Measurements from ENCODE around the gene CACNB4.
"Not testable (repeated sequence)": the region's sequence is repeated elsewhere in the genome, so short reads cannot be mapped to it uniquely, and the experiment has no call there.

The CACNB4 gene

DNA sequence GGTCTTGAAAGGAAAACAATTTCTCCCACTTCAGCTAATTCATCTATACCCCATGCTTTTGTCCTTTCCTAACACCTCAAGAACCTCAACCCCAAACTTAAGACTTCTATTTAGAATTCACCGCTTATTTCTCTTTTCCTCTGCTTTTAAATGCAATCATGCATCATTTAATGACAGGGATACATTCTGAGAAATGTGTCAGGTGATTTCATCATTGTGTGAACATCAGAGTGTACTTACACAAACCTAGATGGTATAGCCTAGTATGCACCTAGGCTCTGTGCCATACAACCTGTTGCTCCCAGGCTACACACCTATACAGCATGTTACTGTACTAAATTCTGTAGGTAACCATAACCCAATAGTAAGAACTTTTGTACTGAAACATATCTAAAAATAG lies 293.5 kb downstream of the CACNB4 start:
- no peak for DNase-seq

DNA sequence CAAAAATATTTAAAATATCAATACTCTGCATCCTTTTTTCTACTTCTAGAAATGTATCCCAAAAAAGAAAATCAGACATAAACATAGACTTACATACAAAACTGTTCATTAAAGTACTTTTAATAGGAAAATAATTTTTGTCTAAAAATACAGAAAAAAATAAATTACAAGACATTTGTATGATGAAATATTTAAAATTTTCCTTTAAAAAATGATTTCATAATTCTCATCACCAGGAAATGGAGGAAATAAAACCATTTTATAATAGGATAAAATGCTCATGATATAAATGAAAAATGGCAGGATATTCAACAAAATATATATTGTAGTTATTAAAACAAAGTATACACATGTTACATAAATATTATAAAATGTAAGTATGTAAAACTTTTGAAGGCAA lies 295.0 kb downstream of the CACNB4 start:
- DNase-seq, result no peak

DNA sequence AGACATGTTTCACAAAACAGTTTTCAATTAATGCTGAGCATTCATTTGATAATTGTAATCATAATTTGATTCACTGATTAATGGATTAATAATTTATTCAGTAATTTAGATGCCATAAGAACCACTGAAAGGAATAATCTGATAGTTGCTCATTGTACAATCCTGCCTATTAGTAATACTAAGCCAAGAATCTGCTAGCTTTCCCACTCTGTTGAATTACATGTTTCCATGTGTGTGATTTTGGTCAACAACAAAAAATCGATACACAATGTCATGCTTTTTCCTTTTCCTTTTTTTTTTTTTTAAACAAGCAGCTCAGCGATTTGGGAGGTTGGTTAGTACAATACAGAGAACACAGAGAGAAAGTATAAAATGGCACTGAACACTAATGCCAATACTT lies 296.5 kb downstream of the CACNB4 start:
- no peak for DNase-seq

DNA sequence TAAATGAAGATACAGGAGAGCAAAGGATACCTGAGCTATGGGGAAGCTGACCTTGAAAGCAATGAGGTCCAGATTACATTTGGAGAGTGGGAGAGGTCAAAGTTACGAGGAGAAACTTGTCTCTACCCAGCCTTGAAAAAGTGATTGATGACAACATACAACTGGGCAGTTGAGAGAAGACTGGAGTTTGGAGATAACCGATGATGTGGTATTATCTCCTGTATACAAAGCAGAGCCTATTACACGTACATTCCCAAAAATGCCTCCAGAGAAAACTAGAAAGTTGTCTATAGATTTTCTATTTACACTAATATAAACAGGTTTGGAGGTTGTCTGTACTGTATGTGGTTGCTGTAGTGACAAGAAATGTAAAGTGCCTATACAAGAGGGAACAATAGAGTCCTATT lies 299.0 kb downstream of the CACNB4 start:
- no peak for DNase-seq

DNA sequence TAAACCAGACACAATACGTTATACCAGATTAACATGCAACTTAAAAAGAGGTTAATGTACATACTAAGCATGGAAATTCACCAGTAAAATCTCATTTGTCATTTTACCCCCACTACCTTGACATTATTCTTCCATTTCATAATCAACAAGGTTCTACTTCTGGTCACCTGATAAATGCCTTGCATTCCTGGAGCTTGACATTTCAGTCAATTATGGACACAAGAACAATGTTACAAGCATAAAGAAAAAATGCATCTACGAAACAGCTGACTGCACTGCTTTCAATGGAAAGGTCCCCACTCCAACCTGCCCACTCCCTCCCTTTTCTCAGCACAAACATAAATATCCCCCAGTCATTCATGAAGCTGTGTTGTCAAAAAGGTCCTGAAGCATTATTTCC lies 302.1 kb downstream of the CACNB4 start:
- DNase-seq, result no peak

DNA sequence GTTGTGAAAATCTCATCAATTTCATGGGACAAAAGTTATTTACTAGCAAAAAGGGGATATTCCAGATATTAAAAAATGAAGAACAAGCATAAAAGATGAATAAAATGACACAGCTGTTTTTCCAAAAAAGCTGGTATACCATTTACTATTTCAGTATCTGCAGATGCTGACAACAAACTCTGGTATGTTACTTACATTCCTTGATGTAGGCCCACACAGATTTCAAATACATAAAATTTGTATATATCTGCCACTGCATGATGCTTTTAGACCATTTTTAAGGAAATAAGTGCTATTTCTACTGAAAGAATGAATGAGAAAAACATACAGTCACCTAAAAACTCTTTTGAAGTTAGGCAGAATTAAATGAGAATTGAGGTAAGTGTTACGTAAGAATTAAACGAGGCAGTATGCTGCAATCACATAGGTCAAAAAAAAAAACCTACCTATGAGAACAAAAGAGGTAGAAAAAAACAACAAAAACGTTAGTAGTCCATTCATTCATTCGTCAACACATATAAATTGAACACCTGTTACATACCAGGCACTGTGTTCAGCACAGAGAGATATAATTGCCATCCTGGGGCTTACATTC lies 303.1 kb downstream of the CACNB4 start:
- DNase-seq, result no peak

DNA sequence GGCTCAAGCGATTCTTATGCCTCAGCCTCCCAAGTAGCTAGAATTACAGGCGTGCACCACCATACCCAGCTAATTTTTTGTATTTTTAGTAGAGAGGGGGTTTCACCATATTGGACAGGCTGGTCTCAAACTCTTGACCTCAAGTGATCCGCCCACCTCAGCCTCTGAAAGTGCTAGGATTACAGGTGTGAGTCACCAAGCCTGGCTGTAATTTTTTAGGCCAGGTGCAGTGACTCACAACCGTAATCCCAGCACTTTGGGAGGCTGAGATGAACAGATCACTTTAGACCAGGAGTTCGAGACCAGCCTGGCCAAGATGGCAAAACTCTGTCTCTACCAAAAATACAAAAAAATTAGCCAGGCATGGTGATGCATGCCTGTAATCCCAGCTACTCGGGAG lies 304.4 kb downstream of the CACNB4 start:
- DNase-seq, result not testable (repeated sequence)

DNA sequence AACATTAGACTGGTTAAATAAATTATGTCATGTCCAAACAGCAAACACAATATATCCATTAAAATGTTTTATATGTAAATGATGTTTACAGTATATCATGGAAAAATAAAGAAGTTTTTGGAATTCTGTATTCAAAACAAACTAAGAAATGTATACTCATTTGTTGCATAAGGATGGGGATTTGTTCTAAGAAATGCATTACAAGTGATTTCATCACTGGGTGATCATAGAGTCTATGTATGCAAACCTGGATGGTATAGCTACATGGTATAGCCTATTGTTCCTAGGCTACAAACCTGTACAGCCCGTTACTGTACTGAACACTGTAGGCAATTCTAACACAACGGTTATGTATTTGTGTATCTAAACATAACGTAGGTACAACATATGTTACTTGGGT lies 305.7 kb downstream of the CACNB4 start:
- no peak for DNase-seq

DNA sequence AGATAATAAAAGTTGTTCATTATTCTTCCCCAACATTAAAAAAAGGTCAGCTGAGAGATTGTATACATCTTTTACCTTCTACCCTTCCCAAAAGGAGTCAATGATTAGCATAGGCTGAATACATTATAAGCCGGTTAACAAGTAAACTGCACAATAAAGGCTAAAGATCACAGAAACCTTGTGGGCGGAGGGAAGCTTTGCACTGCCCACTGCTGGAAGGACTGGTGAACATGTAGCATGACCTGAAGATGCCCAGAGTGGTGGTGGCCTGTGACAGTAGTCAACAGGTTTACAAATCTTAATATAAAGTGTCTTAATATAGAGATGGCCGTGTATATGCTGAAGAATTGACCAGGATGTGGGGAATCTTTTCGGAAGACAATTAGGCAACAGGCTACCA lies 306.3 kb downstream of the CACNB4 start:
- DNase-seq, result no peak

DNA sequence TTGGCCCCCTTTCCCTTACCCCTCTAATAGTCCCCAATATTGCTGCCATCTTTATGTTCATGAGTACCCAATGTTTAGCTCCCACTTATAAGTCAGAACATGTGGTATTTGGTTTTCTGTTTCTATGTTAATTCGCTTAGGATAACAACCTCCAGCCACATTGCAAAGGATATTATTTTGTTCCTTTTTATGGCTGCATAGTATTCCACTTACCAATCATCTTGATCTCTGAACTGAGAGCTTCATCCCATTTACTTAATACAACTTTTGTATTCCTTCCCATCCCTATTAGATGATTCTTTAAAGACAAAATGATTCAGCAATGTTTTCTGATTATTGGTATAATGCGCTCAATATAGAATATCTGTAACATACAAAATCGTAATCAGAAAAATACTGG lies 307.3 kb downstream of the CACNB4 start:
- DNase-seq, result no peak

DNA sequence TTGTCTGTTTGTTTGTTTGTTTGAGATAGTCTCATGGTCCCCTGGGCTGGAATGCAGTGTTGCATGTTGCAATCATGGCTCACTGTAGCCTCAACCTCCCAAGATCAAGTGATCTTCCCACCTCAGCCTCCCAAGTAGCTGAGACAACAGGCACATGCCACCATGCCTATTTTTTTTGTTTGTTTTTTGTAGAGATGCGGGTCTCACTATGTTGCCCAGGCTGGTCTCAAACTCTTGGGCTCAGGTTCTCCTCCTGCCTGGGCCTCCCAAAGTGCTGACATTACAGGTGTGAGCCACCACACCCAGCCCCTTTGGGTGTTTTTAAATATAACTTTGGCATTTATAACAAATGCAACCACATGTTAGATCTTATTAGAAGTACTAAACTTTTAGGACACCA lies 308.2 kb downstream of the CACNB4 start:
- DNase-seq, result no peak

DNA sequence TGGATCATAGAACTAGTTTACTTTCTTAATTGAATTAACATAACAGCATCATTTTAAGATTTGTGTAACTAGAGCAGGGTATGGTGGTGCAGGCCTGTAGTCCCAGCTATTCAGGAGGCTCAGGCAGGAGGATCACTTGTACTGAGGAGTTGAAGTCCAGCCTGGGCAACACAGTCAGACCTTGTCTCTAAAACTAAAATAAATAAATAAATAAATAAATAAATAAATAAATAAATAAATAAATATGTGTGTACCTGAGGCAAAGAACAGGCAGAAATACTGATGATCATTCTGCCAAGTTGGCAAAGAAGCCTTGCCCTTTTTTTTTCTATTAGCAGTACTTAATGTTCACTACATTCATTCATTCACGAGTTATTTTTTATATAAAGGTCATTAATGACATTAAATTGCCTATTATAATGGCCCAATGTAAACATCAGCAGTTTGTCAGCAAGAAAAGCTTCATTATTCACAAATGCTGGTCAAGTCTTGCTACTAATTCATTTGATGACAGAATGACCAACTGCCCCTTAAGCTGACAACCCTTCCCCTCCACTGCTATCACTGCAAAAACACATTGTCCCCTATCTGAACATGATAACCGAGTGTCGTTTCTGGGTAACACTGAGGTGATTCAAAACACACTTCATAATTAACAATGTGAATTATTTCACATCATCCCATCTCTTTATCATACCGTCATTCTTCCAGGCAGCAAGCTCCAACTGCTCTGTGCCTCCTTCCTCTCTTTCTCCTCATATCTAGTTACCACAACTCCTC lies 309.6 kb downstream of the CACNB4 start:
- no peak for DNase-seq

DNA sequence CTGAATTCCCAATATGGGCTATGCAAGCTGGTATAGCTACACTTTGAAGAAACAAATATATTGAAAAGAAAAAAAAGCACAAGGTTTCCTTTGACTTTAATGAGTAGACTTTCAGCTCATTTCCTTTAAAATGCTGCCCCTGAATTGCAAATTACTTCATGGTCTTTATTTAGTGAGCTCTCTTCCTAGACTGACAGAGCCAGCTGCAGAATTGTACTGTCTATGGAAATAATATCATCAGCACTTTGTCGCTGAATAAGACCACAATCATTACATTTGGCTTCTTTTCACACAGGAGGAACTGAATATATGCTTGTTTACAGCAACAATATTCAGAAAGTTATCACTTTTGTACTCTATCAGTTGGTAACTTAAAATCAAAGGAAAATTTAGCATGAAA lies 312.4 kb downstream of the CACNB4 start:
- no peak for DNase-seq

DNA sequence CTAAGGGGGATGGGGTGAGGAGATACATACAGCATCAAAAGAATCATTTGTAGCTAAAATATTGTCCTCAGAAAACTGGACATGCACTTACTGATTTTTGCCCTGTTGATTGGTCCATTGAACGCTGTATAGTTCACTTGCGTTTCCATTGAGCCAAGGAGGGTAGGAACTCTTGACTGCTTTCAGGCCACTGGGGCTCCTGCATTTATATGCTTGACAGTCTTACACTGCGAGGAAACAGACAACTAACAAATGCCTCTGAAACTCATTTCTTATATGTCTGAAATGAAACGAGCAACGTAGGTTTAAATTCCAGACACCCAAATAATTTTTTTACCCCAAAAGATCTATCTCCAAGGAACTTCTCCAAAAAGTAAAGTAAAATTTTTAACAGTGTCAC lies 312.8 kb downstream of the CACNB4 start:
- no peak for DNase-seq

DNA sequence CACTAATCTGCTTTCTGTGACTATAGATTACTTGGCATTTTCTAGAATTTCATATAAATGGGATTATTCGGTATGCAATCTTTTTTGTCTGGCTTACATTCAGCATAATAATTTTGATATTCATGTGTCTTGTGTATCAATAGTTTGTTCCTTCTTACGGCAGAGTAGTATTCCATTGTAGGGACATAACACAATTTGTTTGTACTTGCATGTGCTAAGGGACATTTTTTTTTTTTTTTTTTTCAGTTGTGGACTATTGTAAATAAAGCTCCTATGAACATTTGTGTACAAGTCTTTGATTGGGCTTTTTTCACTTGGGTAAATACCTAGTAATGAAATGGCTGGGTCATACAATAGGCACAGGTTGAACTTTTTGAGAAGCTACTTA lies 315.7 kb downstream of the CACNB4 start:
- no peak for DNase-seq
